ENCODE results near the gene TIMP4.
A peak's percentile ranks its signal among the peaks of the same experiment; 100 is the strongest.

Gene TIMP4

GRCh38 chr3:12158387-12159226, at the start of gene TIMP4:
Gene TIMP4 (minus strand): TSS chr3:12158912. CDS start chr3:12158840, 72 bp downstream.
- no peak for DNase-seq

- no peak for DNase-seq
These were observed 46.5 kb upstream of the TIMP4 start for GRCh38 chr3:12205171-12205570.

GRCh38 chr3:12201813-12202212, 43.1 kb upstream of the TIMP4 start:
- no peak for DNase-seq

- no peak for DNase-seq
These were observed 39.6 kb upstream of the TIMP4 start for GRCh38 chr3:12198301-12198700.

- no peak for DNase-seq
These were observed 38.8 kb upstream of the TIMP4 start for GRCh38 chr3:12197475-12197874.

GRCh38 chr3:12196684-12197083, 38.0 kb upstream of the TIMP4 start:
- no peak for DNase-seq

- no peak for DNase-seq
These were observed 36.5 kb upstream of the TIMP4 start for GRCh38 chr3:12195231-12195630.

GRCh38 chr3:12194669-12195161, 36.0 kb upstream of the TIMP4 start:
- peak; percentile 62 for DNase-seq

- no peak for DNase-seq
These were observed 35.5 kb upstream of the TIMP4 start for GRCh38 chr3:12194209-12194608.

GRCh38 chr3:12193485-12194165, 34.9 kb upstream of the TIMP4 start:
- DNase-seq: peak; percentile 63

GRCh38 chr3:12192655-12193484, 34.2 kb upstream of the TIMP4 start:
- DNase-seq: no peak

GRCh38 chr3:12192173-12192572, 33.5 kb upstream of the TIMP4 start:
- DNase-seq: no peak

- DNase-seq: no peak
These were observed 32.8 kb upstream of the TIMP4 start for GRCh38 chr3:12191559-12191958.

- no peak for DNase-seq
These were observed 32.1 kb upstream of the TIMP4 start for GRCh38 chr3:12190832-12191231.

GRCh38 chr3:12190221-12190807, 31.6 kb upstream of the TIMP4 start:
- no peak for DNase-seq

GRCh38 chr3:12188681-12189287, 30.1 kb upstream of the TIMP4 start:
- DNase-seq: no peak

GRCh38 chr3:12188328-12188648, 29.6 kb upstream of the TIMP4 start:
- peak; percentile 58 for DNase-seq

- DNase-seq: peak; percentile 87
These were observed 29.0 kb upstream of the TIMP4 start for GRCh38 chr3:12187448-12188327.

GRCh38 chr3:12186515-12187286, 28.0 kb upstream of the TIMP4 start:
- no peak for DNase-seq

GRCh38 chr3:12186046-12186445, 27.3 kb upstream of the TIMP4 start:
- no peak for DNase-seq
